Hepatocyte (in vitro differentiated cells): ENCODE measurements around the gene C3orf22. TPM values are rescaled to one million over a fixed set of nuclear protein-coding genes. Genes with fewer than 3 reads are reported as not detected.

Experiments
- DNase-seq: peaks from one replicate; pipeline ENCODE4 v3.0.0-alpha.2; 2016; ENCODE audit warnings: low spot score
- H2AFZ ChIP-seq: fragments of 200-600 bp; sonication (generic); 2 replicates; pipeline ENCODE4 v1.6.0; 2016; ENCODE audit warnings: antibody characterized with exemption, mild to moderate bottlenecking
- H3K27ac ChIP-seq: fragments of 200-600 bp; sonication (generic); 2 replicates; pipeline ENCODE4 v1.5.1; 2016; ENCODE audit warnings: mild to moderate bottlenecking
- H3K27me3 ChIP-seq: fragments of 200-600 bp; sonication (generic); 2 replicates; pipeline ENCODE4 v1.6.1; 2016
- H3K36me3 ChIP-seq: fragments of 200-600 bp; sonication (generic); replicated peaks from 2 replicates; pipeline ENCODE4 v1.5.1; 2016; ENCODE audit warnings: low read depth; ENCODE audit not compliant: insufficient read depth
- H3K4me1 ChIP-seq: fragments of 200-600 bp; sonication (generic); 2 replicates; pipeline ENCODE4 v1.5.1; 2016; ENCODE audit warnings: mild to moderate bottlenecking, moderate library complexity; ENCODE audit not compliant: insufficient read depth
- H3K4me2 ChIP-seq: fragments of 200-600 bp; sonication (generic); 2 replicates; pipeline ENCODE4 v1.6.0; 2016
- H3K4me3 ChIP-seq: fragments of 200-600 bp; sonication (generic); 2 replicates; pipeline ENCODE4 v1.5.1; 2016; ENCODE audit warnings: mild to moderate bottlenecking
- H3K79me2 ChIP-seq: fragments of 200-600 bp; sonication (generic); 2 replicates; pipeline ENCODE4 v1.6.0; 2017; ENCODE audit warnings: mild to moderate bottlenecking
- H3K9me2 ChIP-seq: fragments of 200-600 bp; sonication (generic); replicated peaks from 2 replicates; pipeline ENCODE4 v1.6.0; 2017; ENCODE audit warnings: mild to moderate bottlenecking; ENCODE audit not compliant: insufficient read depth
- H3K9me3 ChIP-seq: fragments of 200-600 bp; sonication (generic); 2 replicates; pipeline ENCODE4 v1.5.1; 2016; ENCODE audit warnings: low read depth, mild to moderate bottlenecking
- H4K20me1 ChIP-seq: fragments of 200-600 bp; sonication (generic); 2 replicates; pipeline ENCODE4 v1.6.0; 2016; ENCODE audit warnings: mild to moderate bottlenecking; ENCODE audit not compliant: insufficient read depth, poor library complexity, severe bottlenecking
- EZH2 ChIP-seq: fragments of 200-600 bp; sonication (generic); IDR thresholded peaks from 2 replicates; pipeline ENCODE4 v1.6.1; 2016; ENCODE audit warnings: antibody characterized with exemption, mild to moderate bottlenecking, borderline replicate concordance
- EZH2phosphoT487 ChIP-seq: fragments of 200-600 bp; sonication (generic); IDR thresholded peaks from one replicate; pipeline ENCODE4 v1.6.1; 2018; ENCODE audit warnings: antibody characterized with exemption, mild to moderate bottlenecking, low read depth, moderate library complexity; ENCODE audit not compliant: unreplicated experiment, severe bottlenecking
- whole genome bisulfite sequencing: methylation state at CpG from one replicate; pipeline ENCODE4 v1.1.6; 2016; ENCODE audit warnings: low lambda C conversion rate; ENCODE audit errors: missing lambda C conversion rate; 5-methylcytosine and 5-hydroxymethylcytosine counted together
- polyA plus RNA-seq: library from polyadenylated mRNA; unstranded; fragments of >200 nt; fragmentation: Nextera tagmentation; extraction: Ambion mirVana; gene quantifications from 2 replicates; pipeline ENCODE4 v1.2.1, GENCODE V29; 2016
- total RNA-seq: library from RNA; depleted of rRNA; stranded (reverse); fragments of >200 nt; gene quantifications from 2 replicates; pipeline ENCODE4 v1.2.3, GENCODE V29; 2014
- TF ChIP-seq, protein P1 (sequence below): fragments of 200-600 bp; sonication (generic); IDR thresholded peaks from 2 replicates; pipeline ENCODE4 v1.5.1; 2016; ENCODE audit warnings: antibody characterized with exemption, mild to moderate bottlenecking; ENCODE audit not compliant: poor library complexity

Gene C3orf22
- total and polyA plus RNA-seq, 2 experiments from 2014 or later = not detected

DNA sequence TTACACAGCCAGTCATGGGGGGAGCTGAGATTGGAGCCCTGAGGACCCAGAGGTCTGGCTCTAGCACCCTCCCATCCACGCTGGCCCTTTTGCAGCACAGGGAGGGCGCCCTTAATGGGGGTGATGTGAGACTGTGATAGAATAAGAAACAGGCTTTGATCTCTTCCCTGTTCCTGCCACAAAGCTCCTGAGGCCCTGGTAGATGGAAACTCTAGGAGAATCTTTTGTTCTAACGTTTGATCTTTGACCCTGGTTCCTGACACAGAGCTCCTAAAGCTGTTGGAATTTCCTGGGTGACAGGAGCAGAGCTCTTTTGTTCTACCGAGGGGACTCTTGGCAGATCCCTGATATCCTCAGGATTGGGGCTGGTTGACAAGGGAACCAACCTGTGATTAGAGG is 40.0 kb downstream of the C3orf22 start:
- H3K36me3 ChIP-seq = no peaks in the 10 kb centered on the region
- no peak for DNase-seq
- TF ChIP-seq, protein P1, sequence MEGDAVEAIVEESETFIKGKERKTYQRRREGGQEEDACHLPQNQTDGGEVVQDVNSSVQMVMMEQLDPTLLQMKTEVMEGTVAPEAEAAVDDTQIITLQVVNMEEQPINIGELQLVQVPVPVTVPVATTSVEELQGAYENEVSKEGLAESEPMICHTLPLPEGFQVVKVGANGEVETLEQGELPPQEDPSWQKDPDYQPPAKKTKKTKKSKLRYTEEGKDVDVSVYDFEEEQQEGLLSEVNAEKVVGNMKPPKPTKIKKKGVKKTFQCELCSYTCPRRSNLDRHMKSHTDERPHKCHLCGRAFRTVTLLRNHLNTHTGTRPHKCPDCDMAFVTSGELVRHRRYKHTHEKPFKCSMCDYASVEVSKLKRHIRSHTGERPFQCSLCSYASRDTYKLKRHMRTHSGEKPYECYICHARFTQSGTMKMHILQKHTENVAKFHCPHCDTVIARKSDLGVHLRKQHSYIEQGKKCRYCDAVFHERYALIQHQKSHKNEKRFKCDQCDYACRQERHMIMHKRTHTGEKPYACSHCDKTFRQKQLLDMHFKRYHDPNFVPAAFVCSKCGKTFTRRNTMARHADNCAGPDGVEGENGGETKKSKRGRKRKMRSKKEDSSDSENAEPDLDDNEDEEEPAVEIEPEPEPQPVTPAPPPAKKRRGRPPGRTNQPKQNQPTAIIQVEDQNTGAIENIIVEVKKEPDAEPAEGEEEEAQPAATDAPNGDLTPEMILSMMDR = no peak
- no peak for TF ChIP-seq EZH2phosphoT487
- no peak for TF ChIP-seq EZH2

DNA sequence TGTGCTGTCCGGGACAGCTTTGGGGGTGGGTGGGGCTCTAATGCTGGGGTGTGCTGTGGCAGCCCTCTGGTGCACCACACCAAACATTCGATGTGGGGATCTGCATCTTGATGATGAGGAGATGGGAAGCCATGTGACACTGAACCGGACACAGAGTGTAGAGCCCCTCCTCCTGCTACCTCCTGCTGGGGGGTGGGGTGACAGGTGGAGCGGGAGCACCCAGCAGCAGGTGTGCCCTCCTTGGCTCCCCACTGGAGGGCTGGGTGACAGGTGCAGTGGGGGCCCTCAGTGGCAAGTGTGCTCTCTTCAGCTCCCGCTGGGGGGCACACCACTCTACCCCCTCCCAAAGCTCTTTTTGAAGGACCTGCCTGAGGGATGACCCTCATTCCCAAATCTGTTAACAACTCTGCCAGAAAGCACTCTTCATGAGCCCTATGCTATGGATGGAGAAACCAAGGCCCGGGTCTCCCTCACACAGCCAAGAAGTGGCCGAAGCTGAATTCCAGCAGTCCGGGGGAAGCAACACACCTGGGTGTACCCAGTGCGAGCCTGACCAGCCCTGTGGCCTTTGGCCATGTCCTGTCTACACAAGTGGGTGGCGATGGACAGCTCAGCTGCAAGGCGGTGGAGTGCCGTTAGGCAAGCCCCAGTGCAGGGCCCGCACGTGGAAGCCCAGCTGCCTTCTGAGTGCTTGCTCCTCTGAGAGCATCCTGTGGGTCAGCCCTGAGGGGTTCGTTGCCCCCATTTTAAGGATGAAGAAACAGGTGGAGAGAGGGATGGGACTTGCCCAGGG is 40.5 kb downstream of the C3orf22 start:
- H3K79me2 ChIP-seq = no peaks in the 10 kb centered on the region
- H3K27me3 ChIP-seq = no peaks in the 10 kb centered on the region
- no peaks in the 10 kb centered on the region for H3K9me3 ChIP-seq
- H3K27ac ChIP-seq = no peak overlapping the region
- no peaks in the 10 kb centered on the region for H3K9me2 ChIP-seq
- H3K4me3 ChIP-seq = no peak overlapping the region
- no peak overlapping the region for H3K4me2 ChIP-seq
- 83% methylated on average over 14 of the region's 15 CpGs for WGBS
- H3K4me1 ChIP-seq = peaks cover 2% of the 10 kb centered on the region
- TF ChIP-seq, protein P1 = no peak
- TF ChIP-seq EZH2phosphoT487 (no peak), EZH2 (no peak)
- no peak overlapping the region for H2AFZ ChIP-seq
- DNase-seq = no peak
- no peaks in the 10 kb centered on the region for H3K36me3 ChIP-seq
- H4K20me1 ChIP-seq = no peaks in the 10 kb centered on the region

More for the DNA sequence above, 40.0 kb downstream of the C3orf22 start:
- Histone ChIP-seq H4K20me1 (no peaks in the 10 kb centered on the region), H3K9me2 (no peaks in the 10 kb centered on the region), H2AFZ (no peak overlapping the region), H3K4me2 (no peak overlapping the region), H3K4me1 (peaks cover 8% of the 10 kb centered on the region), H3K4me3 (no peak overlapping the region), H3K27me3 (peaks cover 4% of the 10 kb centered on the region), H3K9me3 (no peaks in the 10 kb centered on the region), H3K27ac (no peak overlapping the region), H3K79me2 (no peaks in the 10 kb centered on the region)
- 42% methylated on average over 4 of the region's 4 CpGs for WGBS

DNA sequence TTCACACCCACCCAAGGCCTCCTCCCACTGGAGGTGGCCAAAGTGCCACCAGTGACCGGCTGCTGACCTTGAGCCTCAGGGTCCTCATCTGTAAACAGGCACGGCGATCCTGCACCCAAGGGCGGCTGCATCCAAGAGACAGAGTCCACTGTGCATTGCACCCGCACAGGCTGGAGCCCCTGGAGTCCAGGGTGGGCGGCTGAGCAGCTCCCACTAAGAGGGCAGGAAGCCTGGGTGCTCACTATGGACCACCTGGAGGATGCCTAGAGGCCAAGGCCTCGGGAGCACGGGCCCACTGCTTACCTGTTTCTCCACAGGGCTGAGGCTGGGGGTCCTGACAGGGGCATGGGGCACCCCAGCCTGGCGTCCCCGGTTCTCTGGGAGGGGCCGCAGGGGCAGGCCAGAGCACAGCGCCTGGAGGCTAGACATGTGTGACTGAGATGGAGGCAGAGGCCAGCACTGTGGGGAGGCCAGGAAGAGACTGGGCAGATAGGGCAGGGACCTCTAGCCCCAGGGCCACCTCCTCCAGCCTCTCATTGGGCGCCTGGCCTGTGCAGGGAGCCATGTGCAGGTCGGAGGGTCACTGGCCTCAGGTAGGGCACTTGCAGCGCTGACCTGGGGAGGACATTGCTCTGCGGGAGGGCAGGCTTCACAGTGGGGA is 41.3 kb downstream of the C3orf22 start, which contains the start of gene UROC1:
Gene UROC1, minus strand, starts transcription at position 483 of the 661 bp plus-strand sequence. Its CDS starts 54 bp downstream, at position 429.
- Histone ChIP-seq H3K27ac (no peak within 1 kb of the TSS), H3K4me3 (no peak within 1 kb of the TSS), H3K36me3 (no peaks in the 10 kb centered on the region), H4K20me1 (no peaks in the 10 kb centered on the region), H3K27me3 (no peaks in the 10 kb centered on the region), H3K79me2 (no peaks in the 10 kb centered on the region), H3K4me1 (no peaks in the 10 kb centered on the region), H3K9me3 (no peaks in the 10 kb centered on the region), H3K4me2 (no peak within 1 kb of the TSS), H3K9me2 (no peaks in the 10 kb centered on the region), H2AFZ (no peak within 1 kb of the TSS)
- TF ChIP-seq EZH2 (no peak), EZH2phosphoT487 (no peak)
- TF ChIP-seq, protein P1 = no peak
- no peak for DNase-seq
- WGBS = 87% methylated on average over 16 of the region's 16 CpGs
